Endothelial cell of umbilical vein (primary cell): ENCODE data around the gene PRAMEF13. TPM values are rescaled to one million over a fixed set of nuclear protein-coding genes. Genes with fewer than 3 reads are reported as not detected.
"Not testable (repeated sequence)": the region's sequence is repeated elsewhere in the genome, so short reads cannot be mapped to it uniquely, and the experiment has no call there.

Experiments
- BruUV-seq: library from RNA; stranded (reverse); fragments of 400-500 nt; replicated peaks from 2 replicates; lab custom pipeline; 2021; lab: Mats Ljungman, UMichigan
- CTCF ChIA-PET: fragments of 300-600, 350-600 bp; sonication (Branson Sonifier 250); formaldehyde crosslinking; loops from one replicate; lab custom pipeline; 2021; ENCODE audit warnings: antibody characterized with exemption, inconsistent platforms; lab: Charles Lee
- POLR2A ChIA-PET: fragments of 300-600, 350-600 bp; sonication (Branson Sonifier 250); formaldehyde crosslinking; loops from one replicate; lab custom pipeline; 2021; ENCODE audit warnings: antibody characterized with exemption, inconsistent platforms; lab: Charles Lee
- DNase-seq: peaks from one replicate; pipeline ENCODE4 v3.0.0-alpha.2; 2011; ENCODE audit warnings: low read depth, low spot score
- FAIRE-seq: peaks from 2 replicates; lab custom pipeline; 2011; peaks lifted over from hg19 to GRCh38; lab: Jason Lieb, UNC
- H2AFZ ChIP-seq: 2 replicates; pipeline ENCODE4 v1.6.0; 2012; ENCODE audit warnings: low read depth, low read length, control low read depth, inconsistent platforms
- H3K27ac ChIP-seq: 2 replicates; pipeline ENCODE4 v1.5.1; 2011; ENCODE audit warnings: low read depth, mild to moderate bottlenecking, control low read depth, low read length, moderate library complexity; ENCODE audit not compliant: insufficient read depth
- H3K27me3 ChIP-seq, 2 experiments: 2 replicates each; pipeline versions ENCODE4 v1.6.0 to v1.6.1; 2011; ENCODE audit warnings: low read length in 2 of 2, mixed read lengths in 1 of 2; ENCODE audit not compliant: control insufficient read depth in 2 of 2, insufficient read depth in 2 of 2
- H3K36me3 ChIP-seq, 2 experiments: 2 replicates in 1 of 2; 3 replicates in 1 of 2; pipeline ENCODE4 v1.5.1; 2011; ENCODE audit warnings: low read length in 2 of 2, mild to moderate bottlenecking in 1 of 2, moderate library complexity in 1 of 2; ENCODE audit not compliant: control insufficient read depth in 2 of 2, insufficient read depth in 2 of 2; ENCODE audit errors: extremely low read depth in 1 of 2
- H3K4me1 ChIP-seq: 3 replicates; pipeline ENCODE4 v1.5.1; 2011; ENCODE audit warnings: mild to moderate bottlenecking, low read length; ENCODE audit not compliant: control insufficient read depth, insufficient read depth; ENCODE audit errors: extremely low read depth
- H3K4me2 ChIP-seq: 2 replicates; pipeline ENCODE4 v1.6.1; 2011; ENCODE audit warnings: low read length, control low read depth, mixed read lengths; ENCODE audit not compliant: insufficient read depth
- H3K4me3 ChIP-seq, 3 experiments: fragments of 200-600 bp in 1 of 3; sonication (generic), shearing (Covaris generic) in 1 of 3; replicated peaks in 1 of 3; 2 replicates each; pipeline ENCODE4 v1.5.1; 2011 to 2016; ENCODE audit warnings: control low read depth in 3 of 3, low read length in 3 of 3, mild to moderate bottlenecking in 2 of 3, inconsistent platforms in 1 of 3, low read depth in 1 of 3, moderate library complexity in 1 of 3; ENCODE audit not compliant: insufficient read depth in 1 of 3
- H3K79me2 ChIP-seq: 2 replicates; pipeline ENCODE4 v1.6.0; 2012; ENCODE audit warnings: low read length, inconsistent platforms; ENCODE audit not compliant: control insufficient read depth, insufficient read depth
- H3K9ac ChIP-seq: replicated peaks from 2 replicates; pipeline ENCODE3; 2011; ENCODE audit warnings: low read length, control low read depth; ENCODE audit not compliant: insufficient read depth; ENCODE audit errors: extremely low read depth
- H3K9me1 ChIP-seq: replicated peaks from 3 replicates; pipeline ENCODE4 v1.6.0; 2011; ENCODE audit warnings: mild to moderate bottlenecking, low read length; ENCODE audit not compliant: control insufficient read depth, insufficient read depth; ENCODE audit errors: extremely low read depth
- H3K9me3 ChIP-seq: replicated peaks from 2 replicates; pipeline ENCODE4 v1.5.1; 2012; ENCODE audit warnings: low read length, inconsistent platforms; ENCODE audit not compliant: control insufficient read depth, insufficient read depth
- H4K20me1 ChIP-seq: replicated peaks from 2 replicates; pipeline ENCODE3; 2011; ENCODE audit warnings: mild to moderate bottlenecking, low read length; ENCODE audit not compliant: control insufficient read depth, insufficient read depth; ENCODE audit errors: extremely low read depth
- FOS ChIP-seq: IDR thresholded peaks from 2 replicates; pipeline ENCODE4 v1.6.1; 2011; ENCODE audit warnings: mild to moderate bottlenecking, low read length, moderate library complexity, borderline replicate concordance; ENCODE audit not compliant: insufficient read depth
- MYC ChIP-seq: IDR thresholded peaks from one replicate; pipeline ENCODE4 v1.6.1; 2011; ENCODE audit warnings: mild to moderate bottlenecking, low read depth, low read length
- dilution Hi-C: fragments of 300-500 bp; cut with MboI; formaldehyde crosslinking; loops from one replicate; pipeline ENCODE4 v1.15.0; 2019; ENCODE audit warnings: low sequenced_read_pairs; ENCODE audit not compliant: extremely low pct_ligation_motif_present
- intact Hi-C: fragments of 100-400 bp; cut with micrococcal nuclease; formaldehyde crosslinking; loops from one replicate; pipeline ENCODE4 v1.10.0; 2022
- polyA plus RNA-seq, 4 experiments: library from polyadenylated mRNA; depleted of rRNA in 3 of 4; stranded (reverse) in 3 of 4; unstranded in 1 of 4; fragments of >200 nt; gene quantifications; 2 replicates each; pipeline versions ENCODE4 v1.2.1 to v1.2.3, GENCODE V29; 2011 to 2012; ENCODE audit warnings: missing spikeins in 1 of 4
- total RNA-seq: library from RNA; stranded (reverse); gene quantifications from 2 replicates; pipeline ENCODE4 v1.2.3, GENCODE V29; 2021
- TF ChIP-seq, protein P1 (sequence below), 2 donors: IDR thresholded peaks; 1 replicate in 1 of 2; 2 replicates in 1 of 2; pipeline ENCODE4 v1.5.1; 2011; ENCODE audit warnings: low read length in 2 of 2, mild to moderate bottlenecking in 2 of 2, moderate library complexity in 2 of 2, control low read depth in 1 of 2, inconsistent platforms in 1 of 2, low read depth in 1 of 2; ENCODE audit not compliant: insufficient read depth in 1 of 2; ENCODE audit errors: extremely low read depth in 1 of 2

Gene PRAMEF13
- total and polyA plus RNA-seq, 2 donors (not counting 3 experiments of a cell fraction or from before 2014, with no cell fraction given) = not detected

DNA sequence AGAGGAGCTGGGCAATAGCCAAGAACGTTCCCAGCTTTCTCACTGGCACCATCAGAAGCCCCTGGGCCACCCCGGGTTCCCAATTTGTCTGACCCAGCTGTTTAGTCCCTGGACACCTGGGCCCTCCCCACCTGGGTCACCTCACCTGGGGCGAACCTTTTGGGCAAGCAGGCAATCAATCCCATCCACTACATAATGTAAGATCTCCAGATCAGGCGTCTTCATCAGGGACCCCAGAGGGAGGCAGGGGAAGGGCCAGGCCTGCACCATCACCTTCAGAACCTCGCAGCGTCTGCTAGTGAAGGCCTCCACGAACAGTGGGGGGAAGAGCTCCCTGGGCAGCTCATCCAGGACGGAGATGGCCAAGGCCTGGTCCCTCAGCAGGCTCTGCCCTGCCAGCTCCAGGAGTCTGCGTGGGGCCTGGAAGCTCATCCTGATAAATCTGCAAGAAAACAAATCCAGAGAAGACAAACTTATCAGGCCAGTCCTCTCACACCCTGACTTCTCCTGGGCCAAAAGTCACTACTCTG, 24.5 kb upstream of the PRAMEF13 start, which contains the start of gene PRAMEF18:
PRAMEF18 (minus strand) TSS at position 480 of the 530 bp plus-strand sequence; CDS start at position 432, 48 bp downstream.
- H4K20me1 ChIP-seq, H3K36me3 ChIP-seq, POLR2A ChIA-PET, H3K9me3 ChIP-seq, BruUV-seq, H3K79me2 ChIP-seq, H3K4me3 ChIP-seq, H3K27me3 ChIP-seq, intact Hi-C loops, DNase-seq, H3K9ac ChIP-seq, dilution Hi-C loops, H3K27ac ChIP-seq, H3K4me2 ChIP-seq, H3K4me1 ChIP-seq, H3K9me1 ChIP-seq, H2AFZ ChIP-seq, FAIRE-seq: not testable (repeated sequence)
- CTCF ChIA-PET = interaction anchor here (0.6 kb wide), 1 partner anchor 797 kb away, joined by 4 read pairs; no protein-coding TSS in a partner anchor

DNA sequence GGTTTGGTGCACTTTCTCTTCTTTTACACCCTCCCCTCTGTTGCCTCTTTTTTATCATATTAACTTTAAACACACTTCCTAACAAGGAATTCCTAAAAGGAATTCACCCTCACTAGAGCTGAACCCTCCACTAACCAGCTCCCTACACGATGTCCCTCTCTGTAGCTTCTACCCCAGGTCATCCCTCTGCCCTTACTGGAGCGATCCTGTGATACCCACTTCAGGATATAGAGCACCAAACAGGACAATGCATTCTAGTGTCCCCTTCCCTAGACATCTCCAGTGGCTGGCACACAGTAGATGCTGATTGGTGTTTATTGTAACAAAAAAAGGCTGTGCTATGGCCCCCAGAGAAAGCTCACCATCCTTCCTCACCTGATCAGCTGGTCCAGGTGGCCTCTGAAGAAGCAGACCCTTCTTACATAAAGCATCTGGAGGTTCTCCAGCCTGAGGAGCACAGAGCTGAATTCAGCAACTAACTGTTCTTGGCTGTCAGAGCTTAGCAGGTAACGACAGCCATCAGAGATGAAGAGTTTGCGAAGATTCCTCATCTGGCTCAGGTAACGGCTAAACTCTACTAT, 23.4 kb upstream of the PRAMEF13 start:
- intact Hi-C loops = no loop called here
- no peaks in the 10 kb centered on the region for H3K36me3 ChIP-seq
- H3K4me2 ChIP-seq = no peak overlapping the region
- H3K79me2 ChIP-seq = no peaks in the 10 kb centered on the region
- ChIA-PET CTCF (interaction anchor here (0.7 kb wide), 1 partner anchor 146 kb away, joined by 3 read pairs; no protein-coding TSS in a partner anchor), POLR2A (no interaction called here)
- no peak overlapping the region for H3K27ac ChIP-seq
- H3K9ac ChIP-seq = no peak overlapping the region
- no peak overlapping the region for H3K4me3 ChIP-seq
- H2AFZ ChIP-seq = no peak overlapping the region
- H3K9me1 ChIP-seq = no peaks in the 10 kb centered on the region
- no peaks in the 10 kb centered on the region for H3K4me1 ChIP-seq
- FAIRE-seq = no peak
- no peaks in the 10 kb centered on the region for H4K20me1 ChIP-seq
- no peaks in the 10 kb centered on the region for H3K27me3 ChIP-seq
- peaks cover 2% of the 10 kb centered on the region for H3K9me3 ChIP-seq
- dilution Hi-C loops = no loop called here
- no peak for DNase-seq
- TF ChIP-seq MYC (no peak), FOS (no peak)
- TF ChIP-seq, protein P1, sequence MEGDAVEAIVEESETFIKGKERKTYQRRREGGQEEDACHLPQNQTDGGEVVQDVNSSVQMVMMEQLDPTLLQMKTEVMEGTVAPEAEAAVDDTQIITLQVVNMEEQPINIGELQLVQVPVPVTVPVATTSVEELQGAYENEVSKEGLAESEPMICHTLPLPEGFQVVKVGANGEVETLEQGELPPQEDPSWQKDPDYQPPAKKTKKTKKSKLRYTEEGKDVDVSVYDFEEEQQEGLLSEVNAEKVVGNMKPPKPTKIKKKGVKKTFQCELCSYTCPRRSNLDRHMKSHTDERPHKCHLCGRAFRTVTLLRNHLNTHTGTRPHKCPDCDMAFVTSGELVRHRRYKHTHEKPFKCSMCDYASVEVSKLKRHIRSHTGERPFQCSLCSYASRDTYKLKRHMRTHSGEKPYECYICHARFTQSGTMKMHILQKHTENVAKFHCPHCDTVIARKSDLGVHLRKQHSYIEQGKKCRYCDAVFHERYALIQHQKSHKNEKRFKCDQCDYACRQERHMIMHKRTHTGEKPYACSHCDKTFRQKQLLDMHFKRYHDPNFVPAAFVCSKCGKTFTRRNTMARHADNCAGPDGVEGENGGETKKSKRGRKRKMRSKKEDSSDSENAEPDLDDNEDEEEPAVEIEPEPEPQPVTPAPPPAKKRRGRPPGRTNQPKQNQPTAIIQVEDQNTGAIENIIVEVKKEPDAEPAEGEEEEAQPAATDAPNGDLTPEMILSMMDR (IDR thresholded peaks at IDR 0.05; ENCODE audit: extremely low read depth in 1 of 2, insufficient read depth in 1 of 2, low read depth in 1 of 2, low read length in 2 of 2) = no peak
- BruUV-seq = no TSS peak

DNA sequence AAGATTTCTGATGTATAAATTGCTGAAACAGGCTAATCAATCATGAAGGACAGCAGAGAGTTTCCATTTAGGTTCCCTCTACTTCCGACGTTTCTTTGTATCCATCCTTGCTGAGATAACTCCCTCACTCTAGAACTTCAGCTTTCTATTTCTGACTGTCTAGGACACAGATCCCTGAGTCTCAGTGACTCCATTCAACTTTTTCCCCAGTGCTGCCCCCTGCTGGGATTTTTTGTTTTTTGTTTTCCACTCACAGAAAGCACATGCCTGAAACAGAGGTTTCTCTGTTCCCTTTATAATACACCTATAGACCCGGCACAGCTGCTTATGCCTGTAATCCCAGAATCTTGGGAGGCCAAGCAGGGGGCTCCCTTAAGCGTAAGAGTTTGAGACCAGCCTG, 21.6 kb upstream of the PRAMEF13 start:
- H3K36me3 ChIP-seq, H3K9me1 ChIP-seq, H3K9me3 ChIP-seq, dilution Hi-C loops, H3K9ac ChIP-seq, H3K4me1 ChIP-seq, H3K4me3 ChIP-seq, H3K4me2 ChIP-seq, H4K20me1 ChIP-seq, DNase-seq, H2AFZ ChIP-seq, BruUV-seq, CTCF ChIA-PET, POLR2A ChIA-PET, H3K27me3 ChIP-seq, FAIRE-seq, H3K27ac ChIP-seq, H3K79me2 ChIP-seq, intact Hi-C loops: not testable (repeated sequence)
